H1 (cell line): ENCODE data around the gene LMOD2. TPM values are rescaled to one million over a fixed set of nuclear protein-coding genes. Genes with fewer than 3 reads are reported as not detected.

ENCODE experiments used
- CTCF ChIA-PET: fragments of 300-600 bp; sonication (Branson Sonifier 250); formaldehyde crosslinking; loops from one replicate; lab custom pipeline; 2021; ENCODE audit not compliant: partially characterized antibody; lab: Charles Lee
- POLR2A ChIA-PET: fragments of 300-600 bp; sonication (Branson Sonifier 250); formaldehyde crosslinking; loops from one replicate; lab custom pipeline; 2021; ENCODE audit warnings: inconsistent platforms; ENCODE audit not compliant: partially characterized antibody; lab: Charles Lee
- DNase-seq, 2 experiments: peaks; one replicate each; pipeline versions ENCODE4 v3.0.0 to v3.0.0-alpha.2; 2010 to 2022; ENCODE audit warnings: low spot score in 2 of 2, low read depth in 1 of 2, mixed read lengths in 1 of 2
- FAIRE-seq: peaks from 2 replicates; lab custom pipeline; 2011; peaks lifted over from hg19 to GRCh38; lab: Jason Lieb, UNC
- H2AFZ ChIP-seq: 2 replicates; pipeline ENCODE4 v1.8.1; 2012; ENCODE audit warnings: low read length, inconsistent platforms
- H2AK5ac ChIP-seq: 2 replicates; pipeline ENCODE4 v1.6.1; 2013; ENCODE audit warnings: low read depth, low read length
- H2BK120ac ChIP-seq: replicated peaks from 2 replicates; pipeline ENCODE3; 2013; ENCODE audit warnings: low read depth, low read length, inconsistent platforms
- H2BK12ac ChIP-seq: 2 replicates; pipeline ENCODE4 v1.6.1; 2013; ENCODE audit warnings: low read depth, low read length
- H2BK15ac ChIP-seq: 2 replicates; pipeline ENCODE4 v1.6.1; 2013; ENCODE audit warnings: low read length
- H2BK20ac ChIP-seq: 2 replicates; pipeline ENCODE4 v1.6.1; 2013; ENCODE audit warnings: low read length
- H2BK5ac ChIP-seq: 2 replicates; pipeline ENCODE4 v1.6.1; 2013; ENCODE audit warnings: low read depth, low read length
- H3K14ac ChIP-seq: 2 replicates; pipeline ENCODE4 v1.6.1; 2013; ENCODE audit warnings: inconsistent platforms; ENCODE audit not compliant: insufficient read length
- H3K18ac ChIP-seq: 2 replicates; pipeline ENCODE4 v1.6.1; 2013; ENCODE audit warnings: low read length; ENCODE audit errors: extremely low read depth
- H3K23ac ChIP-seq: 2 replicates; pipeline ENCODE4 v1.6.1; 2013; ENCODE audit warnings: inconsistent platforms; ENCODE audit not compliant: insufficient read length
- H3K23me2 ChIP-seq: 2 replicates; pipeline ENCODE4 v1.6.1; 2013; ENCODE audit warnings: low read depth, low read length
- H3K27ac ChIP-seq: 2 replicates; pipeline ENCODE4 v1.6.1; 2011; ENCODE audit warnings: low read depth, low read length, inconsistent platforms
- H3K27me3 ChIP-seq, 4 experiments: replicated peaks in 1 of 4; 1 replicate in 1 of 4; 2 replicates in 3 of 4; pipeline versions ENCODE4 v1.6.1 to v1.8.1; 2011 to 2013; ENCODE audit warnings: low read length in 3 of 4, mild to moderate bottlenecking in 3 of 4, inconsistent platforms in 2 of 4, mixed read lengths in 2 of 4, moderate library complexity in 1 of 4; ENCODE audit not compliant: control insufficient read depth in 3 of 4, insufficient read depth in 3 of 4; ENCODE audit errors: extremely low read depth in 1 of 4
- H3K36me3 ChIP-seq, 4 experiments: 2 replicates each; pipeline versions ENCODE4 v1.6.1 to v1.8.1; 2011 to 2013; ENCODE audit warnings: mild to moderate bottlenecking in 4 of 4, low read length in 3 of 4, moderate library complexity in 2 of 4, control low read depth in 1 of 4, inconsistent platforms in 1 of 4; ENCODE audit not compliant: insufficient read depth in 4 of 4, control insufficient read depth in 2 of 4
- H3K4ac ChIP-seq: replicated peaks from 2 replicates; pipeline ENCODE3; 2013; ENCODE audit warnings: low read length, low read depth, mixed read lengths, inconsistent platforms; ENCODE audit not compliant: insufficient read length
- H3K4me1 ChIP-seq, 4 experiments: replicated peaks in 1 of 4; 1 replicate in 1 of 4; 2 replicates in 3 of 4; pipeline versions ENCODE4 v1.6.1 to v1.8.1; 2011 to 2013; ENCODE audit warnings: low read length in 3 of 4, inconsistent platforms in 2 of 4, mixed read lengths in 1 of 4; ENCODE audit not compliant: insufficient read depth in 4 of 4, control insufficient read depth in 3 of 4
- H3K4me2 ChIP-seq, 2 experiments: 2 replicates each; pipeline versions ENCODE4 v1.6.1 to v1.8.1; 2011 to 2013; ENCODE audit warnings: low read depth in 2 of 2, low read length in 2 of 2, control low read depth in 1 of 2, inconsistent platforms in 1 of 2, mild to moderate bottlenecking in 1 of 2; ENCODE audit not compliant: insufficient read depth in 1 of 2
- H3K4me3 ChIP-seq, 4 experiments: fragments of 200-600, 300-600 bp in 1 of 4; sonication (generic), shearing (Covaris generic), sonication (Bioruptor Twin) in 1 of 4; 2 replicates each; pipeline versions ENCODE4 v1.5.1 to v1.8.1; 2011 to 2016; ENCODE audit warnings: low read length in 4 of 4, low read depth in 3 of 4, control low read depth in 2 of 4, inconsistent platforms in 2 of 4, mild to moderate bottlenecking in 2 of 4, mixed read lengths in 1 of 4, moderate library complexity in 1 of 4; ENCODE audit not compliant: insufficient read depth in 2 of 4; ENCODE audit errors: extremely low read depth in 1 of 4
- H3K56ac ChIP-seq: replicated peaks from 2 replicates; pipeline ENCODE3; 2013; ENCODE audit warnings: low read depth, mild to moderate bottlenecking, mixed read lengths, low read length, inconsistent platforms; ENCODE audit not compliant: insufficient read length
- H3K79me1 ChIP-seq: 2 replicates; pipeline ENCODE4 v1.6.1; 2013; ENCODE audit warnings: low read depth, low read length, control low read depth
- H3K79me2 ChIP-seq, 2 experiments: 2 replicates each; pipeline versions ENCODE4 v1.6.1 to v1.8.1; 2012 to 2013; ENCODE audit warnings: low read length in 2 of 2, mild to moderate bottlenecking in 2 of 2, inconsistent platforms in 1 of 2; ENCODE audit not compliant: insufficient read depth in 2 of 2, control insufficient read depth in 1 of 2
- H3K9ac ChIP-seq, 4 experiments: replicated peaks in 1 of 4; 1 replicate in 1 of 4; 2 replicates in 3 of 4; pipeline versions ENCODE4 v1.6.1 to v1.8.1; 2011 to 2013; ENCODE audit warnings: low read depth in 3 of 4, low read length in 3 of 4, control low read depth in 2 of 4, mild to moderate bottlenecking in 2 of 4, moderate library complexity in 2 of 4, inconsistent platforms in 1 of 4; ENCODE audit errors: extremely low read depth in 1 of 4
- H3K9me3 ChIP-seq, 2 experiments: 2 replicates each; pipeline versions ENCODE4 v1.6.1 to v1.8.1; 2012 to 2013; ENCODE audit warnings: mild to moderate bottlenecking in 2 of 2, moderate library complexity in 2 of 2, control low read depth in 1 of 2, inconsistent platforms in 1 of 2, low read depth in 1 of 2, low read length in 1 of 2, mixed read lengths in 1 of 2; ENCODE audit not compliant: insufficient read depth in 2 of 2
- H4K20me1 ChIP-seq, 2 experiments: replicated peaks in 1 of 2; 2 replicates each; pipeline versions ENCODE3 to v1.8.1; 2011 to 2013; ENCODE audit warnings: inconsistent platforms in 2 of 2, low read length in 2 of 2, mild to moderate bottlenecking in 1 of 2; ENCODE audit not compliant: insufficient read depth in 2 of 2, control insufficient read depth in 1 of 2
- H4K5ac ChIP-seq: 2 replicates; pipeline ENCODE4 v1.6.1; 2013; ENCODE audit warnings: low read length, low read depth, mixed read lengths, inconsistent platforms; ENCODE audit not compliant: insufficient read length
- H4K8ac ChIP-seq: 2 replicates; pipeline ENCODE4 v1.8.0; 2013; ENCODE audit warnings: mild to moderate bottlenecking, moderate library complexity, low read length, inconsistent platforms; ENCODE audit not compliant: insufficient read depth; ENCODE audit errors: extremely low read depth
- H4K91ac ChIP-seq: replicated peaks from 2 replicates; pipeline ENCODE3; 2013; ENCODE audit warnings: low read length, mixed read lengths, inconsistent platforms; ENCODE audit not compliant: insufficient read length
- BCL11A ChIP-seq, 2 experiments: IDR thresholded peaks; one replicate each; pipeline ENCODE4 v1.6.1; 2011; ENCODE audit warnings: low read depth in 2 of 2, low read length in 2 of 2, mild to moderate bottlenecking in 2 of 2
- CBX5 ChIP-seq: fragments of 300-800, 300-1000 bp; sonication (generic); IDR thresholded peaks from 2 replicates; pipeline ENCODE4 v1.7.1; 2016; ENCODE audit warnings: antibody characterized with exemption, low read length, low read depth
- CHD2 ChIP-seq: IDR thresholded peaks from 2 replicates; pipeline ENCODE4 v1.6.1; 2012; ENCODE audit warnings: low read length, improper control_type of control experiment
- CTCF ChIP-seq, 3 experiments: IDR thresholded peaks; 1 replicate in 2 of 3; 2 replicates in 1 of 3; pipeline versions ENCODE4 v1.5.1 to v1.6.1; 2011; ENCODE audit warnings: low read length in 3 of 3, mild to moderate bottlenecking in 3 of 3, inconsistent platforms in 2 of 3, low read depth in 1 of 3, moderate library complexity in 1 of 3; ENCODE audit not compliant: insufficient read depth in 1 of 3; ENCODE audit errors: control extremely low read depth in 1 of 3
- FOSL1 ChIP-seq: IDR thresholded peaks from 2 replicates; pipeline ENCODE4 v1.6.1; 2011; ENCODE audit warnings: mild to moderate bottlenecking, low read depth, low read length, moderate library complexity; ENCODE audit not compliant: insufficient read depth
- HDAC6 ChIP-seq: IDR thresholded peaks from one replicate; pipeline ENCODE4 v1.7.1; 2012; ENCODE audit warnings: low read depth, mild to moderate bottlenecking, inconsistent platforms, low read length, moderate library complexity
- KDM1A ChIP-seq: fragments of 200-600, 300-600 bp; sonication (generic); IDR thresholded peaks from 2 replicates; pipeline ENCODE4 v1.7.1; 2016; ENCODE audit warnings: mild to moderate bottlenecking, low read length, borderline replicate concordance
- KDM4A ChIP-seq: IDR thresholded peaks from one replicate; pipeline ENCODE4 v1.7.1; 2012; ENCODE audit warnings: low read depth, mild to moderate bottlenecking, moderate library complexity, low read length, inconsistent platforms; ENCODE audit not compliant: severe bottlenecking
- RXRA ChIP-seq: IDR thresholded peaks from 2 replicates; pipeline ENCODE4 v1.6.1; 2011; ENCODE audit warnings: low read depth, mild to moderate bottlenecking, low read length, moderate library complexity; ENCODE audit not compliant: insufficient read depth
- SUZ12 ChIP-seq: fragments of 200-600 bp; sonication (generic); IDR thresholded peaks from 2 replicates; pipeline ENCODE4 v1.6.1; 2012; ENCODE audit warnings: mild to moderate bottlenecking, inconsistent platforms, low read length, moderate library complexity, mixed read lengths
- WGBS, 2 experiments: shearing (Covaris generic) in 1 of 2; methylation state at CpG; one replicate each; pipeline versions ENCODE4 v1.1.6 to v1.1.7; 2013 to 2015; ENCODE audit warnings: low lambda C conversion rate in 2 of 2, mixed read lengths in 2 of 2, inconsistent platforms in 1 of 2, low coverage in 1 of 2, missing lambda C conversion rate in 1 of 2; ENCODE audit not compliant: insufficient replicate concordance in 2 of 2, insufficient coverage in 1 of 2, insufficient read length in 1 of 2; ENCODE audit errors: extremely low coverage in 1 of 2, missing lambda C conversion rate in 1 of 2; 5-methylcytosine and 5-hydroxymethylcytosine counted together
- polyA plus RNA-seq, 7 experiments: library from polyadenylated mRNA; depleted of rRNA in 3 of 7; stranded (reverse) in 5 of 7; unstranded in 2 of 7; fragments of >200 nt in 5 of 7; fragments of 200-250 nt in 2 of 7; gene quantifications; 1 replicate in 5 of 7; 2 replicates in 1 of 7; 4 replicates in 1 of 7; pipeline versions ENCODE4 v1.2.1 to v1.2.3, GENCODE V29; 2011 to 2013; ENCODE audit warnings: missing spikeins in 2 of 7, mixed read lengths in 2 of 7
- total RNA-seq: library from RNA; stranded (reverse); fragmentation: NEBNext Ultra II Directional; extraction: Animal tissue kit (Norgen Biotek cat#: 25700); gene quantifications from 2 replicates; pipeline ENCODE4 v1.2.1, GENCODE V29; 2021
- TF ChIP-seq, protein P1 (sequence below): IDR thresholded peaks from 2 replicates; pipeline ENCODE4 v1.6.1; 2012; ENCODE audit warnings: inconsistent platforms

LMOD2 gene
- total and polyA plus RNA-seq, 2 of the 8 experiments (the other 6 are each of a cell fraction or from before 2014, with no cell fraction given): 0.03 to 0.22 TPM

DNA sequence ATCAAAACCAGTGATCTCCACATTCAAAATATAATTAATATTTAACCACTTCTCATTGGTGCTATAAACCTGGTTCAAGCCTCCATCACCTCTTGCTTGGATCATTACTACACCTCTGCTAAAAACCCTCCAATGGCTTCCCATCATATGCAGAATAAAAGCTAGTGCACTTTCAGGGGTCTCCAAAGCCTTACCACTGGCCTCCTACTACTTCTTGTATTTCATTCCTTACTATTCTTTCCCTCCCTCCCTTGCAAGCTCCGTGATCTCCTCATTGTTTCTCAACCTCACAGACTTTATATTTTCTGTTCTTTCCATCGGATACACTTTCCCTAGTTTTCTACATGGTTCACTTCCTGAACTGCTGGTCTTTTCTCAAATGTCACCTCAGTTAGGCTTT is 31.5 kb downstream of the LMOD2 start:
- no peak for FAIRE-seq
- H3K27me3 ChIP-seq: no peaks in the 10 kb centered on the region
- H3K36me3 ChIP-seq: peaks cover 0 to 55% (median 8%) of the 10 kb centered on the region in 4 experiments; a peak in 5 of 8 replicates
- TF ChIP-seq RXRA: no peak
- no peak for TF ChIP-seq HDAC6
- no peak for TF ChIP-seq CBX5
- TF ChIP-seq KDM1A: no peak
- no peak for TF ChIP-seq SUZ12
- TF ChIP-seq BCL11A (IDR thresholded peaks at IDR 0.05; ENCODE audit: low read depth in 2 of 2, low read length in 2 of 2): no peak
- TF ChIP-seq CTCF (IDR thresholded peaks at IDR 0.05; ENCODE audit: control extremely low read depth in 1 of 3, insufficient read depth in 1 of 3, low read depth in 1 of 3, low read length in 3 of 3): no peak
- no peak for TF ChIP-seq FOSL1
- no peak for TF ChIP-seq KDM4A
- no peak for TF ChIP-seq CHD2
- TF ChIP-seq, protein P1, sequence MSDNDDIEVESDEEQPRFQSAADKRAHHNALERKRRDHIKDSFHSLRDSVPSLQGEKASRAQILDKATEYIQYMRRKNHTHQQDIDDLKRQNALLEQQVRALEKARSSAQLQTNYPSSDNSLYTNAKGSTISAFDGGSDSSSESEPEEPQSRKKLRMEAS: no peak

More for the DNA sequence above, 31.5 kb downstream of the LMOD2 start:
- Histone ChIP-seq H3K79me1 (no peaks in the 10 kb centered on the region), H4K8ac (no peak overlapping the region), H3K4me1 (no peaks in the 10 kb centered on the region), H3K27ac (no peak overlapping the region), H3K23ac (no peak overlapping the region), H3K4me2 (no peak overlapping the region), H2BK120ac (no peak overlapping the region), H3K14ac (no peak overlapping the region), H3K4me3 (no peak overlapping the region), H3K4ac (no peak overlapping the region), H3K23me2 (no peaks in the 10 kb centered on the region), H3K79me2 (no peaks in the 10 kb centered on the region), H2BK15ac (no peak overlapping the region), H2BK12ac (no peak overlapping the region), H3K9ac (no peak overlapping the region), H3K56ac (no peak overlapping the region), H2BK5ac (no peak overlapping the region), H2AK5ac (no peak overlapping the region), H3K18ac (no peak overlapping the region), H4K91ac (no peak overlapping the region), H2AFZ (no peak overlapping the region), H4K5ac (no peak overlapping the region), H2BK20ac (no peak overlapping the region), H3K9me3 (no peaks in the 10 kb centered on the region), H4K20me1 (no peaks in the 10 kb centered on the region)
- no peak for DNase-seq
- CTCF ChIA-PET: interaction anchor here (2.4 kb wide), 1 partner anchor 50 kb away, joined by 7 read pairs; no protein-coding TSS in a partner anchor
- WGBS, 2 experiments: 88% methylated on average over 2 of the region's 2 CpGs; no CpG with 5 or more reads in 1 of the 2 experiments
- POLR2A ChIA-PET: no interaction called here
